HepG2 (cell line): Measurements from ENCODE around the gene MT1F. TPM values are rescaled to one million over a fixed set of nuclear protein-coding genes. Genes with fewer than 3 reads are reported as not detected.

Experiments
- BCL6 ChIP-seq: IDR thresholded peaks from 2 replicates; pipeline ENCODE4 v1.6.1; 2016; ENCODE audit warnings: missing genetic modification reagents, missing compliant biosample characterization
- CBFB ChIP-seq: sonication (generic); formaldehyde crosslinking; IDR thresholded peaks from 2 replicates; pipeline ENCODE4 v1.4.0; 2020; ENCODE audit warnings: missing genetic modification reagents
- CBX2 ChIP-seq, 2 experiments: fragments of 200-600 bp in 1 of 2; sonication (generic); formaldehyde crosslinking in 1 of 2; IDR thresholded peaks; 2 replicates each; pipeline versions ENCODE4 v1.7.0 to v1.8.1; 2018 to 2022; ENCODE audit warnings: low read depth in 2 of 2, low read length in 1 of 2, mild to moderate bottlenecking in 1 of 2, missing genetic modification reagents in 1 of 2
- ELF4 ChIP-seq: sonication (generic); formaldehyde crosslinking; IDR thresholded peaks from 2 replicates; pipeline ENCODE4 v1.5.0; 2020; ENCODE audit warnings: missing genetic modification reagents, mild to moderate bottlenecking, moderate library complexity, borderline replicate concordance
- GABPA ChIP-seq, 2 experiments: IDR thresholded peaks; 2 replicates each; pipeline ENCODE4 v1.6.1; 2011 to 2016; ENCODE audit warnings: low read depth in 2 of 2, low read length in 1 of 2, missing biosample characterization in 1 of 2, missing genetic modification characterization in 1 of 2
- NONO ChIP-seq, 2 experiments: fragments of 450-650 bp in 1 of 2; sonication (generic) in 1 of 2; formaldehyde crosslinking in 1 of 2; IDR thresholded peaks in 1 of 2; conservative IDR thresholded peaks in 1 of 2; 2 replicates each; pipeline versions ENCODE4 v1.6.1 to v1.8.0; 2017 to 2022; ENCODE audit warnings: mild to moderate bottlenecking in 1 of 2, missing genetic modification reagents in 1 of 2, moderate library complexity in 1 of 2
- SNAPC4 ChIP-seq: sonication (generic); formaldehyde crosslinking; IDR thresholded peaks from 2 replicates; pipeline ENCODE4 v1.4.0; 2020; ENCODE audit warnings: mild to moderate bottlenecking, missing genetic modification reagents
- TFE3 ChIP-seq: IDR thresholded peaks from 2 replicates; pipeline ENCODE4 v1.6.1; 2016
- ZNF232 ChIP-seq: sonication (generic); formaldehyde crosslinking; IDR thresholded peaks from 2 replicates; pipeline ENCODE4 v1.4.0; 2020; ENCODE audit warnings: missing genetic modification reagents, borderline replicate concordance
- ZNF407 ChIP-seq: sonication (generic); formaldehyde crosslinking; IDR thresholded peaks from one replicate; pipeline ENCODE4 v1.5.1; 2020; ENCODE audit warnings: mild to moderate bottlenecking, missing genetic modification reagents; ENCODE audit errors: not compliant biosample characterization
- ZNF547 ChIP-seq: sonication (generic); formaldehyde crosslinking; IDR thresholded peaks from 2 replicates; pipeline ENCODE4 v1.5.1; 2020; ENCODE audit warnings: mild to moderate bottlenecking, missing genetic modification reagents
- polyA plus RNA-seq, 8 experiments: library from polyadenylated mRNA; depleted of rRNA in 3 of 8; stranded (reverse) in 7 of 8; unstranded in 1 of 8; fragments of >200 nt; fragmentation: Illumina TruSeq in 4 of 8; extraction: Trizol in 4 of 8; gene quantifications; 2 replicates each; pipeline versions ENCODE4 v1.2.1 to v1.2.3, GENCODE V29; 2011 to 2016; ENCODE audit warnings: low read depth in 4 of 8, missing spikeins in 1 of 8, mixed read lengths in 1 of 8; ENCODE audit not compliant: insufficient read depth in 1 of 8
- total RNA-seq, 5 experiments: library from RNA; depleted of rRNA; stranded (reverse); fragments of >200 nt; fragmentation: Illumina TruSeq; extraction: Trizol; gene quantifications; 2 replicates each; pipeline ENCODE4 v1.2.3, GENCODE V29; 2016; ENCODE audit warnings: low read depth in 1 of 5

The MT1F gene
- total and polyA plus RNA-seq, 2 of the 13 experiments (the other 11 are each of a cell fraction or from before 2014, with no cell fraction given): 1.9 to 169 TPM

DNA sequence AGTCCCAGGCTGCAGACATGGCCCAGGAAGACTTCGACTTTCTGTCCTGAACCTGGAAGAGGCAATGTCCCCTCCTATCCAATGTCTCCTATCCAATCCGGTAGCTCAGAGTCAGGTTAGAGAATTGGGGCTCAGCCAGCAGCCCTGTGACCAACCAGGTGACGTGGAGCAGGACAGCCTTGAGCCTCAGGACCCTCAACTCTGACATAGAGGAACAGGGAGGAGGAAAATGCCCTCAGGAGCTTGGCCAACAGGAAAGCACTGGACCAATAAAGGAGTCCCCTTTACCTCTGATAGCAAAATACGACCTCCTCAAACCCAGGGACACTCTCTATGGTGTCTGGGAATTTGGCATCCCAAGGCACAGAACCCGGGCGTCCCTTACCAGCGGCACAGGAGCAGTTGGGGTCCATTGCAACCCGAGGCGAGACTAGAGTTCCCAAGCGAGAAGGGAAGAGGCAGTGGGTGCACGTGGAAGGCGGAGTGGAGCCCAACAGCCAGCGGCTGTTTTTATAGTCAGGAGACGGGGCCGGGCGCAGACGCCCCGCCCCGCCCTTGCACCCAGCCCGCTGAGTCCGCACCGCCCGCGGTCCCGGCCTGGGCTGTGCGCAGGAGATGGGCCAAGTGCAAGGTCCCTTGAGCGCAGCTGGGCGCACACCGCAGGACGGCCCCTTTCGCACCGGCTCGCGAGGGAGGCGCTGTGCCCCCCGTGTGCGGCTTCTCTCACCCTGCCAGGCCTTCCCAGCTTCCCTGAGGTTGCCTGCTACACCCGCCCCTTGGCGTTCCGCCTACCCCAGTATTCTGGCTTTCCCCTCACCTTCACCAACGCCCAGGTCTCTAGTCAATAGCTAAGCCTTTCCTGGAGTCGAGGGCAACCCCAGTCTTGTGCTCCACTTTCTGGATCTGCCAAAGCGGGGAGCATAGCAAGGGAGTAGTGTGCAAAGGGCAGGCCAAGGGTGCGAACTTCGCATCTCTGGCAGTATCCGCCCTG, 10.1 kb downstream of the MT1F start, which contains the start of gene MT1G (continued):
- TF ChIP-seq ZNF407 (CRISPR knock-in tag) (no peak), SNAPC4 (CRISPR knock-in tag) (no peak), TFE3 (CRISPR knock-in tag) (0 out of 2 replicates have a peak, but pooled peaks have one; percentile 16), CBFB (CRISPR knock-in tag) (0 out of 2 replicates have a peak, but pooled peaks have one; percentile 54), ZNF547 (CRISPR knock-in tag) (peak; percentile 69; the same call in 1 of the 2 replicates), ELF4 (CRISPR knock-in tag) (no peak), GABPA (IDR thresholded peaks at IDR 0.05; ENCODE audit: low read depth, low read length) (no peak), GABPA (CRISPR knock-in tag; IDR thresholded peaks at IDR 0.05; ENCODE audit: low read depth) (no peak), ZNF232 (no peak), NONO (IDR thresholded peaks at IDR 0.05) (no peak), NONO (CRISPR knock-in tag; conservative IDR thresholded peaks at IDR 0.05) (peak; percentile 70), CBX2 (IDR thresholded peaks at IDR 0.05; ENCODE audit: low read depth, low read length) (no peak), CBX2 (CRISPR knock-in tag; IDR thresholded peaks at IDR 0.05; ENCODE audit: low read depth) (no peak), BCL6 (CRISPR knock-in tag) (no peak)
